Activated T-helper 9 cell treated with anti-CD3 and anti-CD28 coated beads, Interleukin-2, amount 50 U/mL, for 16 hours (primary cell): Measurements from ENCODE around the gene ZKSCAN2.
A peak's percentile ranks its signal among the peaks of the same experiment; 100 is the strongest.

Experiments used
- DNase-seq: peaks from one replicate; pipeline ENCODE4 v3.0.0-alpha.2; 2020; ENCODE audit warnings: low read depth

Gene ZKSCAN2

DNA sequence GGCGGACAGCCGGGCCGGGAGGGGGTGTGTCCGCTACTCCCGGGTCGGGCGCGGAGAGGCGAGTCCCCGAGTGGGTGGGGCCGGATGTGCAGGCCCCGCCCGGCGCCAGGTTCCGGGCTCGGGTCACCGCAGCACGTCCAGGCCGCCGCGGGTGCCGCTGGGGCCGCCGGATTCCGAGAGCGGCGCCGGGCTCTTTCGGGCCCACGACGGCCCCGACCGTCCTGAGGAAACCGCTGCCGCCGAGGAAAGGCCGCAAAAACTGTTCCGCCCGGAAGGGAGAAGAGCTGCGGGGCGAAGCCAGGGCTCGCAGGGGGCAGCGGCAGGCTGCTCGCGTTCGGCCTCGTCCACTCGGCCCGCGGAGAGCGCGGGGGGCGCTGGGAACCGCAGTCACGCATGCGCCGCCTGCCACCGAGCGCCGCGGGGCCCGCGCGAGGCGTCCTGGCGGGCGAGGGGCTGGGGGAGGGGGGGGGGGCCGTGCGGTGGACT, at the start of gene ZKSCAN2:
ZKSCAN2 (minus strand) TSS at position 376 of the 486 bp plus-strand sequence. CDS start 718 bp downstream, outside the sequence.
- DNase-seq, result peak; percentile 76

DNA sequence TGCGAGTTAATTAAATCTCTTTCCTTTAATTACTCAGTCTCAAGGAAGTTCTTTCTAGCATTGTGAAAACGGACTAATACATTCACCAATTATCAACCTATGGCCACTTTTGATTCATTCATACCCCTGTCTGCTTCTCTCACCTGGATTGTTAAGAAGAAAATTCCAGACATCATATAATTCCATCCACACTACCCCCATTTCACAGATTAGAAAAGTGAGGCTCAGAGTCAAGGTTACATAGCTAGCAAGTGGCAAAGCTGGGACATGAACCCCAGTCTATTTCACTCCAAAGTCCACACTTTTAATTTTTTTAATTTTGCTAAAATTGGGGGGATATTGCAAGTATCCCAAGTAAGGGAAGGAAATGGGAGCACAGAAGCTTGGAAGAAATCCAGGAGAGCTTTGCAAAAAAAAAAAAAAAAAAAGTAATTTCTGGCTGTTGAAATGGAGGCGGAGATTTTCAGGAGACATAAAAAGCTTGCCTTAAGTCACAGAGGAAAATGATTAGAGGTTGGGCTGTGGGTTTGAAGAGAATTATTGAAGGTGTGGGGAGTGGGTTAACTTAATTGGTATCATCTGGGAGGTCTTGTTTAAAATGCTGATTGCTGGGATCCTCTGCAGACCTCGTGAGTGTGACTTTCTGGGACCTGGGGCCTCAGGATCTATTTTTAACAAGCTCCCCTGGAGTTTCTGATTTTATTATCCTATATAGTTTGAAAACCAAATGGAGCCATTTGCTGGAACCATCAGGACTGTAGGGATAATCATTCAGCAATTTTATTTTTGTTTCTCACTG, 42.3 kb upstream of the ZKSCAN2 start:
- DNase-seq, result no peak

- no peak for DNase-seq
These were observed 40.7 kb upstream of the ZKSCAN2 start for GRCh38 chr16:25298165-25298872.

DNA sequence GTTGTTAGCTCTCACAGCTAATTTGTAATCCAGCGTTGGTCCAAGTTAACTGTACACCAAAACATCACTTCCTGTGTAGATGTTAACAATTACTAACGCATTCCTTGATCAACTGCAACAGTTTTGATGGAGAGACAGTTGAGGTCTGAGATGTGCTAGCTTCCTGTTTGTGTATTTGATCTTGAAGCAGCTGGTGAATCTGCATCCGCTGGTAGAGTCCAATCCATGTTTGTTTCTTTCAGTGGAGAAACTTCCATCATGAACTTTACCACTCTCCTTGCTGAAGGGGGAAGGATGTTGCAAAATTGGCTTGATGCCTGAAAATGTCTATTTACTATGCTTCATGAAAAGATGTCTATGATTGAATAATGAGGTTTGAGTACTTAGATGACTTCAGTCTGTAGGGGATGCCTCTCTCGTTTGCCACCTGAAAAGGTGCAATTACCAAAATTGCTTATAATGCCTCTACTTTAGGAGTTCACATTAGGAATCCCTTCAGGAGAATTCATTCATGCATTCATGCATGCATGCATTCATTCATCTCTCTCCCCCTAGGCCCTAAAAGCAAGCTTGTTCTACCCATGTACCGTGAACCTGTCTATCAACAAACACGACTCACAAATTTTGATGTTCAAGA, 39.6 kb upstream of the ZKSCAN2 start:
- DNase-seq, result no peak

DNA sequence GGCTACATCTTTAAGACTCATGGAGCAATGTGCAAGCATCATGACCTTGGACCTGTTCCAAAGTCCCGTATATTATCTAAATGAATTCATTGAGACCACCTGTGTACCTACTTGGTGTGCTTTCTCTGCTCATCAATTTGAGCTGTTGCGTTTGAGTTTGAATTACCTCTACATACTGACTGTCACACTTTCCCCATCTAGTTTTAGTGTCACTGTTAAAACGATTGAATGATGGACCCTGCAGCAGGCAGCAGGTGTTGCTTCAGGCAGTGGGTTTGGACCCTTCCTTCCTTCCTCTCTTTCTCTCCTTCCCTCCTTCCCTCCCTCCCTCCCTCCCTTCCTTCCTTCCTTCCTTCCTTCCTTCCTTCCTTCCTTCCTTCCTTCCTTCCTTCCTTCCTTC, 33.9 kb upstream of the ZKSCAN2 start:
- no peak for DNase-seq

DNA sequence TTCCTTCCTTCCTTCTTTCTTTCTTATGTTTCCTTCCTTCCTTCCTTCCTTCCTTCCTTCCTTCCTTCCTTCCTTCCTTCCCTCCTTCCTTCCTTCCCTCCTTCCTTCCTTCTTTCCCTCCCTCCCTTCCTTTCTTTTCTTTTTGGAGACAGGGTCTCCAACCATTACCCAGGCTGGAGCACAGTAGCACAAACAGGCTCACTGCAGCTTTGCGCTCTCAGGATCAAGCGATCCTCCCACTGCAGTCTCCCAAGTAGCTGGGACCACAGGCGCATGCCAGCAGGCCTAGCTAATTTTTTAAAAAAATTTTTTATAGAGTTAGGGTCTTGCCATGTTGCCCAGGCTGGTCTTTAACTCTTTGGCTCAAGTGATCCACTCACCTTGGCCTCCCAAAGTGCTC, 31.8 kb upstream of the ZKSCAN2 start:
- no peak for DNase-seq

DNA sequence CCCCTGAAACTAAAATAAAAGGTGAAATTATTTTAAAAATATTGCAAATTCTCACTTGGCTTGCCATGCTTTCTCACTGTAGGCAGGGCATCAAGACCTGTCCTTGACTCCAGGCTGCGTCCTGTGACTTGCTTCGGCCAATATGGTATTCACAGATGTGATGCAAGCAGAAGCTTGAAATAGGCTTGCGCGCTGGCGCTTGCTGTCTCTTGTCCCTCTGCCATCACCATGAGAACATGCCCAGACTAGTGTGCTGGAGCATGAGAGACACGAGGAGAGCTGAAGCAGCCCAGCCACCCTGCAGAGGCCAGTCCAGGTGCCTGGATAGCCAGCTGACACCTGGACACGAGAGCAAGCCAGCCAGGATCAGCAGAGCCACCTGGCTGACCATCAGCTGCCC, 21.8 kb upstream of the ZKSCAN2 start:
- no peak for DNase-seq

DNA sequence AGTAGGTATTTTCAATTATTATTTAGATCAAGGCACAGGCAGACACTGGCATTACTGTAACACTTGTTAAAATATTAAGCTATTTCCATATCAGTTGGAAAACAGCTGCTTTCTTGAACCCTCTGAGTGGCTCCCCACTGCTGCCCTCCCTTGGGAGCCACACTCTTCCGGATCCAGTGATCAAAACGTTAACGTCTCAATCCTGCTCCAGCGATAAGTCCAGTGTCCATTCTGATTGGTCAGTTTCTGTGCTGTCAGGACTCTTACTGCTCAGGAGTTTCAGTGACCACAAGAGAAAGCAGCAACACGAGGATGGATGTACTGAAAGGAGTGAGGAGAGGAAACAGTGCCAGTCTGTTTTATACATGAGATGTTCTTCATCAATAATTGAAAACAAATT, 13.8 kb upstream of the ZKSCAN2 start:
- DNase-seq, result no peak

DNA sequence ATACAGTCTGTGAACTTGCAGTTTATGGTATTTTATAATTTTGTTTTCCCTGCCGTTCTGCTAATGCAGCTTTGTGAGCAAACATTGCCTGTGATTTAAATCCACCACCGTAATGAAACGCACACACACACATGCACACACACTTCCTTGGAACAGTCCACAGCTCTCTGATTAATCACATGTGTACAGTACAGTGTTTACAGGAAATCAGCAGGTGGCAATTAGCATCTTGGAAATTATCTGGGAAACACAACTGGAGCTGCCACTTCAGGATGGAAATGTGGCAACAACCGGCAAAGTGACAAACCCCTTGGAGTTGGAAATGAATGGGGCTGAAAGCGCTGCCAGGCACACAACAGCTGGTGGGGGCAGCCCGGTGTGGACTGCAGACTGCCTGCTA, 12.9 kb upstream of the ZKSCAN2 start:
- no peak for DNase-seq

DNA sequence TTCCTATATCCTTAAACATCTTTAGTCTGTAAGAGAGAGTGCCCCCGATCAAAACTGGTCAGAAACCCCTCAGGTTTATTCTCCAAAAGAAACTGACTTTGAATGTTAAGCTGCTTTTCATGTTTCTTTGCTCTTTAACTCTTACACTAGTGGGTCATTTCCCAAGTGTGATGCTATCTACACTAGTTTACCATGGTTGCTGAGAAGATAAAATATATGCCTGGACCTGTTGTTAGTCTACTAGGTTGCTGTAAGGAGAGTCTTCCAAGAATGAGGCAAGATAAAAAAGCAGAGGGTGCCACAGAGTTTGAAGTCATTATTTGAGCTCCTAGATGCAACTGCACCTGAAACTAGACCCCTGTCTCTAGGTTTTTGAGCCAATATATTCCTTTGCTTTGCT, 12.2 kb upstream of the ZKSCAN2 start:
- DNase-seq, result no peak

DNA sequence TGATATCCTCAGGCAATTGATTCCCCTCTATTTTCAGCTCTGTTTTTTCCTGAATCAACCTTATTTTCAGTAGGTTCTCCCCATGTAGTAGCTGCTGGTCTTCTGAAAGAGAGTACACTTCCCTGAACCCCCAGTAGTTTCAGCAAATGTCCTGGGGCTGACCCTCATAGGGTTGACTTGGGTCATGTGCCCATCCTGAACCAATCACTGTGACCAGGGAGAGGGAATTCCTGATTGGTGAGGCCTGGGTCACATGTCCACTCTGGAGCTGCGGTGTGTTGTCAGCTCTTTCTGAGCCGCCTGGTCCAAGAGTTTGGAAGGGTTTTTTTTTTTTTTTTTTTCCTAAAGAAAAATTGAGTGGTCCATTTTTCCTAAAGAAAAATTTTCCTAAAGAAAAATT, 8.3 kb upstream of the ZKSCAN2 start:
- DNase-seq, result no peak

GRCh38 chr16:25264597-25264996, 7.0 kb upstream of the ZKSCAN2 start:
- DNase-seq, result no peak

- no peak for DNase-seq
These were observed 2.8 kb upstream of the ZKSCAN2 start for GRCh38 chr16:25260416-25260815.

GRCh38 chr16:25258861-25259179, 1.2 kb upstream of the ZKSCAN2 start:
- no peak for DNase-seq

- DNase-seq, result peak; percentile 61
These were observed 563 bp upstream of the ZKSCAN2 start for GRCh38 chr16:25257956-25258860.

GRCh38 chr16:25256695-25257469, 763 bp downstream of the ZKSCAN2 start:
- DNase-seq, result no peak

DNA sequence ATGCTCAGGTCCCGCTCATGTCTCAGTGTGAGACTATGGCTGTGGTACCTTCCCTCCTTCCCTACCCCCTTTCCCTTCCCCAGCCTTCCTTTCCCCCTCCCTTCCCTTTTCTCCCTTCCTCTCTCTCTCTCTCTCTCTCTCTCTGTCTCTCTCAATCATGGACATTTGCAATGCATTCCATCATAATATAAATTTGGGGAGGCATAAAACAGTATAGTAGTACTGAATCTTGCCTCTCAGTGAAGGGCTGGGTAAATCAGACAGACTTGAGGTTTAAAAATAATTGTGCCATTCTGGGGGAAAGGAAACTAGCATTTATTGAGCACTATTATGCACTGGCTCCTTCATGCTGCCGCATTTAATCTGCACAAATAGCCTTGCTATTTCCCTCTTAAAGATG, 4.3 kb downstream of the ZKSCAN2 start:
- no peak for DNase-seq

GRCh38 chr16:25250467-25250866, 7.2 kb downstream of the ZKSCAN2 start:
- no peak for DNase-seq

- DNase-seq, result no peak
These were observed 21.7 kb downstream of the ZKSCAN2 start for GRCh38 chr16:25235991-25236390.

GRCh38 chr16:25228372-25228771, 29.3 kb downstream of the ZKSCAN2 start:
- DNase-seq, result no peak

DNA sequence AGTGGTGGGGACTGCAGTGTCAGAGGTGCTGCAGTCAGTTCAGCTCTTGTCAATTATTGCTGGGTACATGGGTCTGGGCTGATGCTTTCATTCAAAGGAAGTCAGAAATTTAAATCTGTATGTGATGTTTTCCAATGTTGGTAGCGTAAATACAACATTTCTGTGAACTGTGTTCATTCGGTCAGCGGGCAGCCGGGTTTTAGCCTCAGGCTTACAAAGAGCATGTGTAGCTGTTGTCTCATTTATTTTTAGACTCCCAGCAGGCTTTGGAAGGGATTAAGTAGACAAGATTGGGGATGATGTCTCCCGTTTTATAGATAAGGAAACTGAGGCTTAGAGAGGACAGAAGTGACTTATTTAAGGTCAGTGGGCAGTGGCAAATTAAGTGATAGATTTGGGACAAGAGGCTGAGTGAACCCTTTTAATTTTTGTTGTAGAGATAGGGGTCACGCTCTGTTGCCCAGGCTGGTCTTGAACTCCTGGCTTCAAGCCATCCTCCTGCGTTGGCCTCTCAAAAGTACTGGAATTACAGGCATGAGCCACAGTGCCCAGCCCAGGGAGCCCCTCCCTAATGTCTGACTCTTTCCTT, 32.8 kb downstream of the ZKSCAN2 start:
- DNase-seq, result no peak
